B cell (primary cell): ENCODE results near the gene TIA1. TPM values are rescaled to one million over a fixed set of nuclear protein-coding genes. Genes with fewer than 3 reads are reported as not detected.
"Not testable (repeated sequence)": the region's sequence is repeated elsewhere in the genome, so short reads cannot be mapped to it uniquely, and the experiment has no call there.

Experiments used
- ATAC-seq: fragments of 200-7000 bp; cut with Tn5 transposase; one replicate; pipeline ENCODE4 v1.10.0; 2021; ENCODE audit warnings: low read depth, mild to moderate bottlenecking, moderate number of reproducible peaks, moderate library complexity
- CTCF ChIA-PET: fragments of 350-600 bp; sonication (Branson Sonifier 250); formaldehyde crosslinking; loops from one replicate; lab custom pipeline; 2021; ENCODE audit warnings: antibody characterized with exemption, inconsistent platforms; lab: Charles Lee
- POLR2A ChIA-PET: fragments of 350-600 bp; sonication (Branson Sonifier 250); formaldehyde crosslinking; loops from one replicate; lab custom pipeline; 2021; ENCODE audit warnings: antibody characterized with exemption; lab: Charles Lee
- DNase-seq: peaks from one replicate; pipeline ENCODE4 v3.0.0; 2013
- H2AFZ ChIP-seq: 2 replicates; pipeline ENCODE4 v1.6.1; 2012; ENCODE audit warnings: mild to moderate bottlenecking, low read depth, low read length; ENCODE audit not compliant: insufficient read depth, poor library complexity, severe bottlenecking
- H3K27ac ChIP-seq, 2 donors: 1 replicate in 1 of 2; 2 replicates in 1 of 2; pipeline ENCODE4 v1.5.1; 2012 to 2013; ENCODE audit warnings: low read length in 2 of 2, mild to moderate bottlenecking in 2 of 2, moderate library complexity in 1 of 2
- H3K27me3 ChIP-seq, 4 experiments: fragments of 200-600 bp in 1 of 4; sonication (generic) in 1 of 4; replicated peaks in 1 of 4; 1 replicate in 2 of 4; 2 replicates in 2 of 4; pipeline versions ENCODE4 v1.6.1 to v1.7.0; 2013 to 2016; ENCODE audit warnings: low read length in 3 of 4, mild to moderate bottlenecking in 2 of 4, mixed read lengths in 1 of 4, moderate library complexity in 1 of 4; ENCODE audit not compliant: insufficient read depth in 4 of 4, control insufficient read depth in 3 of 4; ENCODE audit errors: control extremely low read depth in 1 of 4
- H3K36me3 ChIP-seq, 2 experiments: replicated peaks in 1 of 2; 1 replicate in 1 of 2; 2 replicates in 1 of 2; pipeline versions ENCODE4 v1.6.1 to v1.7.1; 2013; ENCODE audit warnings: low read length in 1 of 2; ENCODE audit not compliant: insufficient read depth in 2 of 2, control insufficient read depth in 1 of 2; ENCODE audit errors: control extremely low read depth in 1 of 2, extremely low read depth in 1 of 2
- H3K4me1 ChIP-seq, 2 donors: fragments of 200-600 bp in 1 of 2; sonication (generic) in 1 of 2; 1 replicate in 1 of 2; 2 replicates in 1 of 2; pipeline versions ENCODE4 v1.5.1 to v1.6.1; 2013 to 2017; ENCODE audit warnings: low read length in 2 of 2; ENCODE audit not compliant: control insufficient read depth in 2 of 2, insufficient read depth in 2 of 2
- H3K4me2 ChIP-seq: replicated peaks from 2 replicates; pipeline ENCODE3; 2012; ENCODE audit warnings: mild to moderate bottlenecking, low read depth, low read length; ENCODE audit not compliant: poor library complexity, severe bottlenecking
- H3K4me3 ChIP-seq, 5 experiments: fragments of 200-600 bp in 1 of 5; sonication (generic) in 1 of 5; 1 replicate in 3 of 5; 2 replicates in 2 of 5; pipeline versions ENCODE4 v1.5.1 to v1.7.0; 2011 to 2016; ENCODE audit warnings: low read length in 4 of 5, mild to moderate bottlenecking in 4 of 5, low read depth in 2 of 5, control low read depth in 1 of 5, moderate library complexity in 1 of 5; ENCODE audit not compliant: insufficient read depth in 1 of 5; ENCODE audit errors: control extremely low read depth in 1 of 5, extremely low read depth in 1 of 5
- H3K79me2 ChIP-seq: fragments of 200-600 bp; sonication (generic); one replicate; pipeline ENCODE4 v1.6.0; 2016; ENCODE audit warnings: low read length; ENCODE audit not compliant: control insufficient read depth, insufficient read depth
- H3K9ac ChIP-seq: fragments of 200-600 bp; sonication (generic); 2 replicates; pipeline ENCODE4 v1.6.1; 2017; ENCODE audit warnings: mild to moderate bottlenecking, low read length, moderate library complexity
- H3K9me3 ChIP-seq, 3 donors: one replicate each; pipeline versions ENCODE4 v1.6.1 to v1.7.1; 2013; ENCODE audit warnings: low read length in 2 of 3; ENCODE audit not compliant: control insufficient read depth in 2 of 3, insufficient read depth in 1 of 3; ENCODE audit errors: control extremely low read depth in 1 of 3
- H4K20me1 ChIP-seq: 2 replicates; pipeline ENCODE4 v1.6.0; 2012; ENCODE audit warnings: mild to moderate bottlenecking, low read length; ENCODE audit not compliant: insufficient read depth, control insufficient read depth, poor library complexity, severe bottlenecking
- H3K27ac Mint-ChIP-seq: one replicate; pipeline ENCODE4 v1.8.0; 2021; ENCODE audit warnings: mixed read lengths
- H3K27me3 Mint-ChIP-seq: one replicate; pipeline ENCODE4 v1.8.0; 2021; ENCODE audit warnings: mixed read lengths
- H3K4me1 Mint-ChIP-seq: one replicate; pipeline ENCODE4 v1.8.0; 2021; ENCODE audit warnings: mixed read lengths
- H3K4me3 Mint-ChIP-seq: one replicate; pipeline ENCODE4 v1.8.0; 2021; ENCODE audit warnings: mixed read lengths
- H3K9me3 Mint-ChIP-seq: one replicate; pipeline ENCODE4 v1.8.0; 2022; ENCODE audit warnings: mixed read lengths; ENCODE audit not compliant: insufficient read depth
- CTCF ChIP-seq: fragments of 200-600 bp; IDR thresholded peaks from one replicate; pipeline ENCODE4 v1.8.0; 2022; ENCODE audit warnings: antibody characterized with exemption, mild to moderate bottlenecking
- EZH2 ChIP-seq: IDR thresholded peaks from 2 replicates; pipeline ENCODE4 v1.6.1; 2012; ENCODE audit warnings: borderline replicate concordance, low read depth, mild to moderate bottlenecking, moderate library complexity, low read length; ENCODE audit not compliant: insufficient read depth, poor library complexity, severe bottlenecking
- WGBS: methylation state at CpG from one replicate; pipeline ENCODE4 v1.1.5; 2013; ENCODE audit warnings: missing lambda C conversion rate; ENCODE audit not compliant: insufficient coverage; 5-methylcytosine and 5-hydroxymethylcytosine counted together
- intact Hi-C: fragments of 100-400 bp; cut with micrococcal nuclease; formaldehyde crosslinking; loops from one replicate; pipeline ENCODE4 v1.10.0; 2022
- polyA minus RNA-seq: library from RNA; depleted of rRNA, polyadenylated mRNA; stranded (reverse); fragments of >200 nt; gene quantifications from 2 replicates; pipeline ENCODE4 v1.2.3, GENCODE V29; 2012
- polyA plus RNA-seq: library from polyadenylated mRNA; depleted of rRNA; stranded (reverse); fragments of >200 nt; gene quantifications from 2 replicates; pipeline ENCODE4 v1.2.3, GENCODE V29; 2012
- total RNA-seq, 2 donors: library from RNA; stranded (reverse); fragments of 120-200 nt in 1 of 2; gene quantifications; 1 replicate in 1 of 2; 2 replicates in 1 of 2; pipeline versions ENCODE4 v1.2.3 to v1.2.4, GENCODE V29; 2013 to 2022

The TIA1 gene
- total RNA-seq: 214 and 243 TPM in 2 replicates
- 211 TPM for total RNA-seq (2013)
- 113 and 132 TPM in 2 replicates for polyA plus RNA-seq
- polyA minus RNA-seq: 135 and 153 TPM in 2 replicates

GRCh38 chr2:70248181-70248847 lies at the start of gene TIA1:
Gene TIA1 (minus strand): TSS chr2:70248628. CDS start chr2:70248430, 198 bp downstream.
- Mint-ChIP-seq H3K4me3 (peak within 1 kb of the TSS; percentile 98), H3K9me3 (no peaks in the 10 kb centered on the region), H3K4me1 (peaks cover 35% of the 10 kb centered on the region), H3K27me3 (no peaks in the 10 kb centered on the region), H3K27ac (peak within 1 kb of the TSS; percentile 98)
- peaks cover 18% of the 10 kb centered on the region for H4K20me1 ChIP-seq
- peak; percentile 96 for ATAC-seq
- no peak for TF ChIP-seq EZH2
- no peak for TF ChIP-seq CTCF
- peaks cover 0 to 2% of the 10 kb centered on the region in 2 experiments for H3K36me3 ChIP-seq
- peak within 1 kb of the TSS; percentile 86 to 94 for H3K27ac ChIP-seq
- peak within 1 kb of the TSS; percentile 78 for H3K4me2 ChIP-seq
- peaks cover 51% of the 10 kb centered on the region for H3K79me2 ChIP-seq
- WGBS: under 1% methylated on average over 40 of the region's 47 CpGs
- intact Hi-C loops: loop anchor here (1.0 to 5.0 kb wide), 9 partner anchors 10 to 819 kb away; partner anchors contain the start of genes C2orf42, NAGK, PCBP1 and PCYOX1
- ChIA-PET POLR2A (interaction anchor here (0.9 to 4.1 kb wide), 2 partner anchors 10 to 45 kb away, joined by 3 to 20 read pairs; partner anchors contain the start of genes PCYOX1 and SNRPG), CTCF (interaction anchor here (0.6 to 2.4 kb wide), 3 partner anchors 11 to 334 kb away, joined by 4 to 10 read pairs (median 4); partner anchors contain the start of gene MXD1)
- H3K27me3 ChIP-seq: no peaks in the 10 kb centered on the region
- peak; percentile 99 for DNase-seq
- no peaks in the 10 kb centered on the region for H3K9me3 ChIP-seq
- peak within 1 kb of the TSS; percentile 79 for H2AFZ ChIP-seq
- peaks cover 24 to 29% of the 10 kb centered on the region in 2 donors for H3K4me1 ChIP-seq
- peak within 1 kb of the TSS; percentile 70 to 98 (median 95) for H3K4me3 ChIP-seq
- H3K9ac ChIP-seq: peak within 1 kb of the TSS; percentile 74

GRCh38 chr2:70297828-70298227 lies 49.4 kb upstream of the TIA1 start:
- H3K27ac ChIP-seq, H3K9me3 Mint-ChIP-seq, H2AFZ ChIP-seq, intact Hi-C loops, H4K20me1 ChIP-seq, H3K9ac ChIP-seq, H3K4me3 Mint-ChIP-seq, H3K27me3 ChIP-seq, H3K9me3 ChIP-seq, H3K4me2 ChIP-seq, H3K27me3 Mint-ChIP-seq, ATAC-seq, H3K4me3 ChIP-seq, DNase-seq, H3K27ac Mint-ChIP-seq: not testable (repeated sequence)
- peaks cover 7 to 22% of the 10 kb centered on the region in 2 donors for H3K4me1 ChIP-seq
- peaks cover 21% of the 10 kb centered on the region for H3K4me1 Mint-ChIP-seq
- ChIA-PET POLR2A (interaction anchor here (0.6 kb wide), 1 partner anchor 139 kb away, joined by 4 read pairs; no protein-coding TSS in a partner anchor), CTCF (interaction anchor here (1.0 to 1.1 kb wide), 2 partner anchors 40 to 386 kb away, joined by 3 to 4 read pairs; partner anchors contain the start of gene PCYOX1)
- peaks cover 14% of the 10 kb centered on the region for H3K79me2 ChIP-seq
- WGBS: 100% methylated on average over 1 of the region's 4 CpGs
- peaks cover 7 to 20% of the 10 kb centered on the region in 2 experiments for H3K36me3 ChIP-seq
